CD14-positive monocyte (primary cell): ENCODE results near the gene OAF. TPM values are rescaled to one million over a fixed set of nuclear protein-coding genes. Genes with fewer than 3 reads are reported as not detected.

Source experiments
- DNase-seq, 3 donors: peaks; one replicate each; pipeline ENCODE4 v3.0.0-alpha.2; 2011 to 2022
- H2AFZ ChIP-seq: 2 replicates; pipeline ENCODE4 v1.6.0; 2012; ENCODE audit warnings: mild to moderate bottlenecking, low read depth, low read length, inconsistent platforms; ENCODE audit not compliant: insufficient read depth, poor library complexity, severe bottlenecking
- H3K27ac ChIP-seq, 2 donors: 1 replicate in 1 of 2; 2 replicates in 1 of 2; pipeline ENCODE4 v1.5.1; 2012 to 2013; ENCODE audit warnings: low read length in 2 of 2, control low read depth in 1 of 2, inconsistent platforms in 1 of 2, low read depth in 1 of 2, mild to moderate bottlenecking in 1 of 2
- H3K27me3 ChIP-seq, 2 donors: one replicate each; pipeline versions ENCODE4 v1.6.0 to v1.6.1; 2011 to 2013; ENCODE audit warnings: low read length in 2 of 2; ENCODE audit not compliant: control insufficient read depth in 2 of 2, insufficient read depth in 2 of 2
- H3K36me3 ChIP-seq, 2 donors: replicated peaks in 1 of 2; 1 replicate in 1 of 2; 2 replicates in 1 of 2; pipeline versions ENCODE4 v1.5.1 to v1.6.1; 2012 to 2013; ENCODE audit warnings: low read length in 2 of 2, control low read depth in 1 of 2, inconsistent platforms in 1 of 2, mild to moderate bottlenecking in 1 of 2; ENCODE audit not compliant: insufficient read depth in 2 of 2, control insufficient read depth in 1 of 2
- H3K4me1 ChIP-seq, 2 donors: 1 replicate in 1 of 2; 2 replicates in 1 of 2; pipeline versions ENCODE4 v1.5.1 to v1.6.1; 2012 to 2013; ENCODE audit warnings: low read length in 2 of 2, control low read depth in 1 of 2, inconsistent platforms in 1 of 2, mild to moderate bottlenecking in 1 of 2, moderate library complexity in 1 of 2; ENCODE audit not compliant: insufficient read depth in 2 of 2, control insufficient read depth in 1 of 2
- H3K4me2 ChIP-seq: replicated peaks from 2 replicates; pipeline ENCODE3; 2012; ENCODE audit warnings: low read length, moderate library complexity, mild to moderate bottlenecking; ENCODE audit not compliant: poor library complexity, severe bottlenecking; ENCODE audit errors: extremely low read depth
- H3K4me3 ChIP-seq, 3 experiments: fragments of 200-600 bp in 1 of 3; sonication (generic) in 1 of 3; replicated peaks in 1 of 3; 1 replicate in 2 of 3; 2 replicates in 1 of 3; pipeline ENCODE4 v1.5.1; 2011 to 2013; ENCODE audit warnings: low read length in 3 of 3, mild to moderate bottlenecking in 3 of 3, control low read depth in 2 of 3, low read depth in 2 of 3, inconsistent platforms in 1 of 3, moderate library complexity in 1 of 3
- H3K79me2 ChIP-seq: 2 replicates; pipeline ENCODE4 v1.6.0; 2012; ENCODE audit warnings: mild to moderate bottlenecking, control low read depth, inconsistent platforms, low read length, moderate library complexity; ENCODE audit not compliant: insufficient read depth
- H3K9ac ChIP-seq: 2 replicates; pipeline ENCODE4 v1.6.0; 2017; ENCODE audit warnings: low read length, mild to moderate bottlenecking; ENCODE audit not compliant: insufficient read depth, poor library complexity, severe bottlenecking
- H3K9me3 ChIP-seq, 2 donors: replicated peaks in 1 of 2; 1 replicate in 1 of 2; 2 replicates in 1 of 2; pipeline versions ENCODE4 v1.5.1 to v1.6.1; 2012 to 2013; ENCODE audit warnings: low read length in 2 of 2, control low read depth in 1 of 2; ENCODE audit not compliant: control insufficient read depth in 1 of 2, insufficient read depth in 1 of 2
- H4K20me1 ChIP-seq: 2 replicates; pipeline ENCODE4 v1.6.0; 2012; ENCODE audit warnings: mild to moderate bottlenecking, low read length, control low read depth, moderate library complexity; ENCODE audit not compliant: insufficient read depth
- H3K27ac Mint-ChIP-seq, 7 donors: one replicate each; pipeline ENCODE4 v1.8.0; 2020; ENCODE audit warnings: mild to moderate bottlenecking in 7 of 7, mixed read lengths in 7 of 7, moderate library complexity in 6 of 7, inconsistent platforms in 2 of 7
- H3K27me3 Mint-ChIP-seq, 3 donors: one replicate each; pipeline ENCODE4 v1.8.0; 2021 to 2022; ENCODE audit warnings: low read depth in 3 of 3, mild to moderate bottlenecking in 3 of 3, mixed read lengths in 3 of 3, moderate library complexity in 3 of 3, inconsistent platforms in 1 of 3
- H3K36me3 Mint-ChIP-seq, 2 donors: one replicate each; pipeline ENCODE4 v1.8.0; 2020; ENCODE audit warnings: mixed read lengths in 2 of 2, inconsistent platforms in 1 of 2, mild to moderate bottlenecking in 1 of 2
- H3K4me1 Mint-ChIP-seq: one replicate; pipeline ENCODE4 v1.8.0; 2020; ENCODE audit warnings: mild to moderate bottlenecking, mixed read lengths
- H3K4me3 Mint-ChIP-seq, 2 donors: one replicate each; pipeline ENCODE4 v1.8.0; 2020; ENCODE audit warnings: mild to moderate bottlenecking in 2 of 2, mixed read lengths in 2 of 2, moderate library complexity in 1 of 2
- H3K9me3 Mint-ChIP-seq, 7 donors: one replicate each; pipeline ENCODE4 v1.8.0; 2020 to 2022; ENCODE audit warnings: mixed read lengths in 7 of 7, mild to moderate bottlenecking in 6 of 7, moderate library complexity in 6 of 7, inconsistent platforms in 2 of 7
- WGBS: methylation state at CpG from one replicate; pipeline ENCODE4 v1.1.5; 2013; ENCODE audit warnings: missing lambda C conversion rate; ENCODE audit not compliant: insufficient coverage; 5-methylcytosine and 5-hydroxymethylcytosine counted together
- intact Hi-C, 2 donors: fragments of 100-400 bp; cut with micrococcal nuclease; formaldehyde crosslinking; loops; one replicate each; pipeline versions ENCODE4 v1.15.0 to v1.15.1; 2023
- polyA plus RNA-seq, 3 donors: library from polyadenylated mRNA; depleted of rRNA in 1 of 3; unstranded in 2 of 3; stranded (reverse) in 1 of 3; fragments of 300-500 nt in 2 of 3; fragments of >200 nt in 1 of 3; fragmentation: Illumina TruSeq in 2 of 3; gene quantifications; 1 replicate in 2 of 3; 2 replicates in 1 of 3; pipeline ENCODE4 v1.2.3, GENCODE V29; 2012 to 2021
- TF ChIP-seq, protein P1 (sequence below): fragments of 200-600 bp; IDR thresholded peaks from one replicate; pipeline ENCODE4 v1.8.0; 2022; ENCODE audit warnings: antibody characterized with exemption, mild to moderate bottlenecking

OAF gene
- polyA plus RNA-seq, 3 donors, result 31.5 to 57.2 (median 49.2) TPM

DNA sequence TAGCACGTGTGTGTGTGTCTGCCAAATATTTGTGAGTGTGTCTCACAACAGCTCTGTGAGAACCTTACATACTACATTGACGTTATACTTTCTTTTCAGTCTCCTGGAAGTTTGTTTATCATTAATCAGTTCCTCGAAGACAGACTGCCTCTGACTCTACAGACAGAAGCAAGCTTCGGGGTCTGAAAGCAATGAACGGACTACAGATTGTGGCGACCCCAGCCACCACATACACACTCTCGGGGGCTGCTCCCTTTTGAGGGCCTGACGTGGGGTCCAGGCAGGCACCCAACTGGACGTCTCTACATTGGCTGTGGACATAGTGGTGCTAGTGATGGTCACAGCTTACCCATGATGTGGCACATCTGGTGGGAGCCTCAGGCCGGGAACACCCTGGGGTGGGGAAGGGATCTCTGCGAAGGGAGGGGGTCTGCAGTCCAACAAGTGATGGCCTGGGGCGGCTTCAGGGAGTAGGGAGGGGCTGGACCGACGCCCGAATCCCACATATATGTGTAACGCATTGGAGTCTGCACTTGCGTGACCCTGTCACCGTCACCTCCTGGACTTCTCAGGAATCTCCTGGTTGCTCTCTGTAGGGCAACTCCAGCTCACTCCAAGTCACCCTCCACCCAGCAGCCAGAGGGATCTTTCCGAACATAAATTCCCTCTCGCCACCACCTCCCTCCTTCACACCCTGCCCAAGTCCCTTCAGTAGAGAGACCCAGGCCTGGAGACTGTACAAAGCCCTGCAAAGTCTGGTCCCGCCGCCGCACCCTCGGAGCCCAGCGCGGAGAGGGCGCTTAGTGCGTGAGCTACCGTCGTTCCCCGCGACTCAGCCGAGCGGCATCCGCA is 42.5 kb upstream of the OAF start:
- Mint-ChIP-seq H3K9me3 (peaks cover 2 to 15% (median 9%) of the 10 kb centered on the region in 7 donors), H3K4me3 (peak overlapping the region; percentile 73 to 89), H3K36me3 (peaks cover 0 to 3% of the 10 kb centered on the region in 2 donors), H3K27ac (peak overlapping the region in 1 of 7 donors; percentile 37), H3K4me1 (peaks cover 24% of the 10 kb centered on the region), H3K27me3 (peaks cover 58 to 85% (median 77%) of the 10 kb centered on the region in 3 donors)
- Histone ChIP-seq H2AFZ (peak overlapping the region; percentile 91), H3K9me3 (peaks cover 0 to 6% of the 10 kb centered on the region in 2 donors), H3K4me1 (peaks cover 19 to 30% of the 10 kb centered on the region in 2 donors), H3K4me2 (peak overlapping the region; percentile 86), H3K27ac (no peak overlapping the region), H3K9ac (peak overlapping the region; percentile 60), H3K79me2 (no peaks in the 10 kb centered on the region), H3K36me3 (no peaks in the 10 kb centered on the region), H3K4me3 (peak overlapping the region; percentile 1 to 72 (median 44)), H3K27me3 (peaks cover 34 to 74% of the 10 kb centered on the region in 2 donors), H4K20me1 (no peaks in the 10 kb centered on the region)
- DNase-seq, result no peak
- 32% methylated on average over 31 of the region's 35 CpGs for WGBS
- TF ChIP-seq, protein P1, sequence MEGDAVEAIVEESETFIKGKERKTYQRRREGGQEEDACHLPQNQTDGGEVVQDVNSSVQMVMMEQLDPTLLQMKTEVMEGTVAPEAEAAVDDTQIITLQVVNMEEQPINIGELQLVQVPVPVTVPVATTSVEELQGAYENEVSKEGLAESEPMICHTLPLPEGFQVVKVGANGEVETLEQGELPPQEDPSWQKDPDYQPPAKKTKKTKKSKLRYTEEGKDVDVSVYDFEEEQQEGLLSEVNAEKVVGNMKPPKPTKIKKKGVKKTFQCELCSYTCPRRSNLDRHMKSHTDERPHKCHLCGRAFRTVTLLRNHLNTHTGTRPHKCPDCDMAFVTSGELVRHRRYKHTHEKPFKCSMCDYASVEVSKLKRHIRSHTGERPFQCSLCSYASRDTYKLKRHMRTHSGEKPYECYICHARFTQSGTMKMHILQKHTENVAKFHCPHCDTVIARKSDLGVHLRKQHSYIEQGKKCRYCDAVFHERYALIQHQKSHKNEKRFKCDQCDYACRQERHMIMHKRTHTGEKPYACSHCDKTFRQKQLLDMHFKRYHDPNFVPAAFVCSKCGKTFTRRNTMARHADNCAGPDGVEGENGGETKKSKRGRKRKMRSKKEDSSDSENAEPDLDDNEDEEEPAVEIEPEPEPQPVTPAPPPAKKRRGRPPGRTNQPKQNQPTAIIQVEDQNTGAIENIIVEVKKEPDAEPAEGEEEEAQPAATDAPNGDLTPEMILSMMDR, result no peak
- intact Hi-C loops, result no loop called here

DNA sequence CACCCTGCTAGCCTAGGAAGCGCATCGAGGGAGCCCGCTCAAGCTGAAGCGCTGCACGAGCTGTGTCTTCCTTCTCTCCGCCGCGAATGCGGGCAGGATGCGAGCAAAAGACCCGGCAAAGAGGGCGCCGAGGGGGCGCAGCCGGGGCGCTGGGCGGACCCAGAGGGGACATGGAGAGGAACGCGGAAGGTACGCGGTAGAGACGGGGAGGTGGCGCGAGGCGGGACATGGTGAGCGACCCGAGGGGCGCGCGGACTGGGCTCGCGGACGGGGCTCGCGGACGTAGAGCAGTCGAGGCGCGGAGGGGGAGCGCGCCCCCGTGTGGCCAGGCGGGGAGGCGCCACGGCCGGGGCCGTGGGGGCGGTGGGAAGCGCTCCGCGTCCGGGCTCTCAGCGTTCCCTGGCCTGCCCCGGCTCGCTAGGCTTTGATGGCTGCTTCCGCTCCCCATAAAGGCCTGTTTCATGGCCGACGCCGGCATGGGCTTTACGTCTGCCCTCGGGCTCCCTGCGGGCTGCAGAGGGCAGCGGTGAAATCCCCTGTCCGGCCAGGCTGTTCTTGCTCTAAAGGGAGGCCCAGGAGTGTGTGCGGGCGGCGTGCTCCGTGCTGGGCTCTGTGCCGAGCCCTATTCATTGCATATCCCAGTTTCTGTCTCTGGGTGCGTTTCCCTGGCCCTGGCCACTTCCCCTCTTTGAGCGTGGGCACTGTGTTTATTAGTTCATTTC is 41.7 kb upstream of the OAF start:
- Histone ChIP-seq H3K4me1 (peaks cover 19 to 31% of the 10 kb centered on the region in 2 donors), H3K79me2 (no peaks in the 10 kb centered on the region), H3K27me3 (peaks cover 33 to 79% of the 10 kb centered on the region in 2 donors), H3K4me2 (peak overlapping the region; percentile 86), H3K36me3 (no peaks in the 10 kb centered on the region), H3K9me3 (peaks cover 0 to 6% of the 10 kb centered on the region in 2 donors), H3K27ac (no peak overlapping the region), H4K20me1 (no peaks in the 10 kb centered on the region), H3K4me3 (peak overlapping the region; percentile 1 to 72 (median 44)), H2AFZ (peak overlapping the region; percentile 91), H3K9ac (peak overlapping the region; percentile 60)
- H3K27me3 Mint-ChIP-seq, result peaks cover 66 to 89% (median 80%) of the 10 kb centered on the region in 3 donors
- H3K9me3 Mint-ChIP-seq, result peaks cover 2 to 13% (median 8%) of the 10 kb centered on the region in 7 donors
- peaks cover 24% of the 10 kb centered on the region for H3K4me1 Mint-ChIP-seq
- WGBS, result under 1% methylated on average over 71 of the region's 71 CpGs
- peak overlapping the region; percentile 73 to 89 for H3K4me3 Mint-ChIP-seq
- DNase-seq, result peak; percentile 37 to 63 (median 55)
- peak overlapping the region in 2 of 7 donors; percentile 24 to 37 for H3K27ac Mint-ChIP-seq
- TF ChIP-seq, protein P1, result peak; percentile 93
- peaks cover 0 to 3% of the 10 kb centered on the region in 2 donors for H3K36me3 Mint-ChIP-seq
- intact Hi-C loops, result no loop called here
